ENCODE measurements around the gene TMEM72. TPM values are rescaled to one million over a fixed set of nuclear protein-coding genes. Genes with fewer than 3 reads are reported as not detected.
A peak's percentile ranks its signal among the peaks of the same experiment; 100 is the strongest.

Gene TMEM72
- total RNA-seq, 1 donor from 2014 or later, result not detected

GRCh38 chr10:44966816-44967509 lies 55.8 kb downstream of the TMEM72 start:
- H3K27ac Mint-ChIP-seq (ENCODE audit: unreplicated experiment), result no peak overlapping the region
- TF ChIP-seq CTCF (IDR thresholded peaks at IDR 0.05; ENCODE audit: insufficient read depth, low read depth, low read length) (peak; percentile 25), EZH2 (IDR thresholded peaks at IDR 0.05; ENCODE audit: insufficient read depth, low read length) (no peak)
- Histone ChIP-seq H3K9me3 (ENCODE audit: insufficient read depth, low read depth, low read length) (no peaks in the 10 kb centered on the region), H3K36me3 (ENCODE audit: insufficient read depth, low read length) (no peaks in the 10 kb centered on the region), H3K79me2 (ENCODE audit: insufficient read depth, low read length) (no peaks in the 10 kb centered on the region), H3K27ac (ENCODE audit: low read depth, low read length) (no peak overlapping the region), H4K20me1 (ENCODE audit: insufficient read depth, low read length) (no peaks in the 10 kb centered on the region), H3K4me2 (ENCODE audit: low read length) (no peak overlapping the region), H2AFZ (ENCODE audit: low read depth, low read length) (no peak overlapping the region), H3K27me3 (ENCODE audit: insufficient read depth, low read length) (no peaks in the 10 kb centered on the region), H3K9ac (ENCODE audit: low read length) (no peak overlapping the region), H3K4me1 (ENCODE audit: insufficient read depth, low read length) (peaks cover 22% of the 10 kb centered on the region), H3K4me3 (ENCODE audit: insufficient read depth, low read depth, low read length) (no peak overlapping the region)
- H3K9me3 Mint-ChIP-seq (ENCODE audit: unreplicated experiment), result no peaks in the 10 kb centered on the region
- peaks cover 10% of the 10 kb centered on the region for H3K36me3 Mint-ChIP-seq (ENCODE audit: low read depth, unreplicated experiment)
- H3K4me1 Mint-ChIP-seq (ENCODE audit: low read depth, unreplicated experiment), result peaks cover 58% of the 10 kb centered on the region
- H3K27me3 Mint-ChIP-seq (ENCODE audit: low read depth, unreplicated experiment), result no peaks in the 10 kb centered on the region
- no peak for DNase-seq (ENCODE audit: low read depth)
- no peak overlapping the region for H3K4me3 Mint-ChIP-seq (ENCODE audit: unreplicated experiment)
- FAIRE-seq, result no peak

GRCh38 chr10:44967616-44968015 lies 56.5 kb downstream of the TMEM72 start:
- Histone ChIP-seq H3K27me3 (ENCODE audit: insufficient read depth, low read length) (no peaks in the 10 kb centered on the region), H3K79me2 (ENCODE audit: insufficient read depth, low read length) (no peaks in the 10 kb centered on the region), H3K9ac (ENCODE audit: low read length) (no peak overlapping the region), H3K9me3 (ENCODE audit: insufficient read depth, low read depth, low read length) (no peaks in the 10 kb centered on the region), H2AFZ (ENCODE audit: low read depth, low read length) (no peak overlapping the region), H3K27ac (ENCODE audit: low read depth, low read length) (no peak overlapping the region), H4K20me1 (ENCODE audit: insufficient read depth, low read length) (no peaks in the 10 kb centered on the region), H3K4me1 (ENCODE audit: insufficient read depth, low read length) (peaks cover 22% of the 10 kb centered on the region), H3K4me2 (ENCODE audit: low read length) (no peak overlapping the region), H3K36me3 (ENCODE audit: insufficient read depth, low read length) (no peaks in the 10 kb centered on the region), H3K4me3 (ENCODE audit: insufficient read depth, low read depth, low read length) (no peak overlapping the region)
- Mint-ChIP-seq H3K36me3 (ENCODE audit: low read depth, unreplicated experiment) (peaks cover 16% of the 10 kb centered on the region), H3K9me3 (ENCODE audit: unreplicated experiment) (no peaks in the 10 kb centered on the region), H3K27ac (ENCODE audit: unreplicated experiment) (no peak overlapping the region), H3K4me1 (ENCODE audit: low read depth, unreplicated experiment) (peaks cover 53% of the 10 kb centered on the region), H3K4me3 (ENCODE audit: unreplicated experiment) (no peak overlapping the region), H3K27me3 (ENCODE audit: low read depth, unreplicated experiment) (no peaks in the 10 kb centered on the region)
- no peak for TF ChIP-seq CTCF (IDR thresholded peaks at IDR 0.05; ENCODE audit: insufficient read depth, low read depth, low read length)
- no peak for TF ChIP-seq EZH2 (IDR thresholded peaks at IDR 0.05; ENCODE audit: insufficient read depth, low read length)
- DNase-seq (ENCODE audit: low read depth) (no peak), FAIRE-seq (no peak)

- Histone ChIP-seq H3K4me2 (ENCODE audit: low read length) (no peak overlapping the region), H3K27me3 (ENCODE audit: insufficient read depth, low read length) (no peaks in the 10 kb centered on the region), H3K4me1 (ENCODE audit: insufficient read depth, low read length) (peaks cover 21% of the 10 kb centered on the region), H3K36me3 (ENCODE audit: insufficient read depth, low read length) (no peaks in the 10 kb centered on the region), H4K20me1 (ENCODE audit: insufficient read depth, low read length) (no peaks in the 10 kb centered on the region), H3K9me3 (ENCODE audit: insufficient read depth, low read depth, low read length) (no peaks in the 10 kb centered on the region), H3K79me2 (ENCODE audit: insufficient read depth, low read length) (no peaks in the 10 kb centered on the region), H2AFZ (ENCODE audit: low read depth, low read length) (no peak overlapping the region), H3K9ac (ENCODE audit: low read length) (no peak overlapping the region), H3K27ac (ENCODE audit: low read depth, low read length) (no peak overlapping the region), H3K4me3 (ENCODE audit: insufficient read depth, low read depth, low read length) (no peak overlapping the region)
- H3K4me3 Mint-ChIP-seq (ENCODE audit: unreplicated experiment), result no peak overlapping the region
- H3K27ac Mint-ChIP-seq (ENCODE audit: unreplicated experiment), result no peak overlapping the region
- no peak for FAIRE-seq
- peaks cover 17% of the 10 kb centered on the region for H3K36me3 Mint-ChIP-seq (ENCODE audit: low read depth, unreplicated experiment)
- TF ChIP-seq CTCF (IDR thresholded peaks at IDR 0.05; ENCODE audit: insufficient read depth, low read depth, low read length), result no peak
- no peak for TF ChIP-seq EZH2 (IDR thresholded peaks at IDR 0.05; ENCODE audit: insufficient read depth, low read length)
- H3K9me3 Mint-ChIP-seq (ENCODE audit: unreplicated experiment), result no peaks in the 10 kb centered on the region
- H3K4me1 Mint-ChIP-seq (ENCODE audit: low read depth, unreplicated experiment), result peaks cover 52% of the 10 kb centered on the region
- no peaks in the 10 kb centered on the region for H3K27me3 Mint-ChIP-seq (ENCODE audit: low read depth, unreplicated experiment)
- no peak for DNase-seq (ENCODE audit: low read depth)
Observed at GRCh38 chr10:44968091-44968490, 57.0 kb downstream of the TMEM72 start.
